Esophagus squamous epithelium (tissue), 4 donors: Measurements from ENCODE around the gene MAP4K4.

ENCODE experiments used
- CTCF ChIP-seq, 6 experiments: fragments of 450-650 bp in 4 of 6; fragments of 200-600 bp in 2 of 6; sonication (generic) in 2 of 6; IDR thresholded peaks; one replicate each; pipeline ENCODE4 v1.5.1; 2016 to 2019; ENCODE audit warnings: antibody characterized with exemption in 6 of 6, mild to moderate bottlenecking in 4 of 6, moderate library complexity in 4 of 6
- POLR2A ChIP-seq, 4 donors: fragments of 450-650 bp; IDR thresholded peaks; one replicate each; pipeline ENCODE4 v1.6.1; 2017; ENCODE audit warnings: antibody characterized with exemption in 4 of 4, mild to moderate bottlenecking in 4 of 4, moderate library complexity in 3 of 4

GRCh38 chr2:101732773-101733256 is 35.3 kb downstream of the MAP4K4 start:
- TF ChIP-seq POLR2A (IDR thresholded peaks at IDR 0.05), result no peak
- no peak for TF ChIP-seq CTCF (IDR thresholded peaks at IDR 0.05)
